ENCODE measurements around the gene CELF3.
A peak's percentile ranks its signal among the peaks of the same experiment; 100 is the strongest.

Gene CELF3

GRCh38 chr1:151720974-151721787 is 4.6 kb upstream of the CELF3 start, which contains the start of gene RIIAD1:
TSS of gene RIIAD1 (plus strand) at chr1:151721522. CDS start at chr1:151721537, 15 bp downstream.
- DNase-seq (ENCODE audit: low spot score): peak; percentile 8

GRCh38 chr1:151720554-151720953 is 4.0 kb upstream of the CELF3 start:
- no peak for DNase-seq (ENCODE audit: low spot score)

GRCh38 chr1:151720125-151720524 is 3.5 kb upstream of the CELF3 start:
- no peak for DNase-seq (ENCODE audit: low spot score)

GRCh38 chr1:151718666-151719065 is 2.1 kb upstream of the CELF3 start:
- DNase-seq (ENCODE audit: low spot score): no peak

- no peak for DNase-seq (ENCODE audit: low spot score)
Measured at GRCh38 chr1:151718011-151718431, 1.4 kb upstream of the CELF3 start.

- DNase-seq (ENCODE audit: low spot score): no peak
Measured at GRCh38 chr1:151716405-151716762, 219 bp downstream of the CELF3 start.

- no peak for DNase-seq (ENCODE audit: low spot score)
Measured at GRCh38 chr1:151715726-151716404, 738 bp downstream of the CELF3 start.

GRCh38 chr1:151714820-151715725 is 1.5 kb downstream of the CELF3 start:
- no peak for DNase-seq (ENCODE audit: low spot score)

GRCh38 chr1:151713874-151714273 is 2.7 kb downstream of the CELF3 start:
- DNase-seq (ENCODE audit: low spot score): no peak

GRCh38 chr1:151713044-151713443 is 3.6 kb downstream of the CELF3 start:
- DNase-seq (ENCODE audit: low spot score): peak; percentile 62

GRCh38 chr1:151711951-151712350 is 4.7 kb downstream of the CELF3 start:
- no peak for DNase-seq (ENCODE audit: low spot score)

- DNase-seq (ENCODE audit: low spot score): no peak
Measured at GRCh38 chr1:151711044-151711800, 5.4 kb downstream of the CELF3 start.

- DNase-seq (ENCODE audit: low spot score): no peak
Measured at GRCh38 chr1:151710187-151710840, 6.3 kb downstream of the CELF3 start.

GRCh38 chr1:151708891-151709290 is 7.7 kb downstream of the CELF3 start:
- DNase-seq (ENCODE audit: low spot score): no peak

GRCh38 chr1:151707541-151708065 is 9.0 kb downstream of the CELF3 start:
- no peak for DNase-seq (ENCODE audit: low spot score)

- DNase-seq (ENCODE audit: low spot score): no peak
Measured at GRCh38 chr1:151706464-151707415, 9.9 kb downstream of the CELF3 start.

- no peak for DNase-seq (ENCODE audit: low spot score)
Measured at GRCh38 chr1:151705753-151706463, 10.7 kb downstream of the CELF3 start.

- no peak for DNase-seq (ENCODE audit: low spot score)
Measured at GRCh38 chr1:151705146-151705545, 11.5 kb downstream of the CELF3 start.

GRCh38 chr1:151704246-151704645 is 12.4 kb downstream of the CELF3 start:
- DNase-seq (ENCODE audit: low spot score): no peak
